Spinal cord (tissue), 10 donors: Measurements from ENCODE around the gene GRHPR. TPM values are rescaled to one million over a fixed set of nuclear protein-coding genes. Genes with fewer than 3 reads are reported as not detected.

Experiments
- DNase-seq, 6 donors: peaks; one replicate each; pipeline versions ENCODE4 v3.0.0 to v3.0.0-alpha.2; 2013 to 2015; ENCODE audit warnings: low spot score in 6 of 6, low read depth in 4 of 6
- H3K27ac ChIP-seq: one replicate; pipeline ENCODE4 v1.5.1; 2013; ENCODE audit warnings: low read depth, low read length, control low read depth
- H3K27me3 ChIP-seq: one replicate; pipeline ENCODE4 v1.6.1; 2013; ENCODE audit warnings: low read length; ENCODE audit not compliant: control insufficient read depth, insufficient read depth
- H3K36me3 ChIP-seq: one replicate; pipeline ENCODE4 v1.6.1; 2013; ENCODE audit warnings: low read length; ENCODE audit not compliant: control insufficient read depth, insufficient read depth
- H3K4me1 ChIP-seq: one replicate; pipeline ENCODE4 v1.6.1; 2013; ENCODE audit warnings: low read length; ENCODE audit not compliant: control insufficient read depth, insufficient read depth
- H3K4me3 ChIP-seq: one replicate; pipeline ENCODE4 v1.5.1; 2013; ENCODE audit warnings: low read depth, low read length, control low read depth
- H3K9me3 ChIP-seq: one replicate; pipeline ENCODE4 v1.6.1; 2013; ENCODE audit warnings: low read length; ENCODE audit not compliant: control insufficient read depth, insufficient read depth
- WGBS: methylation state at CpG from one replicate; pipeline ENCODE4 v1.1.5; 2013; ENCODE audit warnings: missing lambda C conversion rate; ENCODE audit not compliant: insufficient coverage; 5-methylcytosine and 5-hydroxymethylcytosine counted together
- polyA plus RNA-seq, 2 donors: library from polyadenylated mRNA; unstranded; fragments of 120-200 nt; gene quantifications; one replicate each; pipeline ENCODE4 v1.2.1, GENCODE V29; 2013; ENCODE audit not compliant: insufficient read length in 2 of 2
- total RNA-seq, 2 donors: library from RNA; depleted of rRNA in 1 of 2; stranded (reverse); fragments of 120-200 nt in 1 of 2; fragments of >200 nt in 1 of 2; gene quantifications; one replicate each; pipeline versions ENCODE4 v1.2.3 to v1.2.4, GENCODE V29; 2013 to 2014
- donor health status: healthy.

Gene GRHPR
- total and polyA plus RNA-seq, 4 donors = 68.6 to 157 (median 136) TPM

GRCh38 chr9:37452611-37453010 is 30.1 kb downstream of the GRHPR start:
- H3K36me3 ChIP-seq = peaks cover 9% of the 10 kb centered on the region
- H3K9me3 ChIP-seq = no peaks in the 10 kb centered on the region
- no peak for DNase-seq
- peaks cover 3% of the 10 kb centered on the region for H3K4me1 ChIP-seq
- no peak overlapping the region for H3K27ac ChIP-seq
- WGBS = no CpG with 5 or more reads among the region's 1 CpG
- H3K4me3 ChIP-seq = no peak overlapping the region
- H3K27me3 ChIP-seq = no peaks in the 10 kb centered on the region

DNA sequence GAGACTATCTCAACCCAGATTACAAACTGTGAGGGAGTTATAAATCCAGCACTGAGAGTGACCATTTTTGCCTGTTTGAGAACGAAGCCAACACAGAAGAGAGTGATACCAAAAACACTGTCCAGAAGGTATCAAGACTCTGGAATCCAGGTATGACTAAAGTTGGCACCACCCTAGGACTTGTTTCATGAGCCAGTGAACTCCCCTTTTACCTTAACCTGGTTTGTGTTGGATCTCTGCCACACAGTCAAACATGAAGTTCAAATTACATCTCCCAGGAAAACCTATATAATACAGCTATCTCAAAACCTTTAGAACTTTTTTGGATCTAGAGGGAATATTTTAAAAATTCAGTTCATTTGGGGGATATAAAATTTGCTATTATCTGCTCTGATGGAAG is 31.3 kb downstream of the GRHPR start:
- Histone ChIP-seq H3K36me3 (peaks cover 9% of the 10 kb centered on the region), H3K27ac (no peak overlapping the region), H3K27me3 (no peaks in the 10 kb centered on the region), H3K9me3 (no peaks in the 10 kb centered on the region), H3K4me3 (no peak overlapping the region), H3K4me1 (peaks cover 3% of the 10 kb centered on the region)
- no peak for DNase-seq
- WGBS = no CpG with 5 or more reads among the region's 1 CpG

DNA sequence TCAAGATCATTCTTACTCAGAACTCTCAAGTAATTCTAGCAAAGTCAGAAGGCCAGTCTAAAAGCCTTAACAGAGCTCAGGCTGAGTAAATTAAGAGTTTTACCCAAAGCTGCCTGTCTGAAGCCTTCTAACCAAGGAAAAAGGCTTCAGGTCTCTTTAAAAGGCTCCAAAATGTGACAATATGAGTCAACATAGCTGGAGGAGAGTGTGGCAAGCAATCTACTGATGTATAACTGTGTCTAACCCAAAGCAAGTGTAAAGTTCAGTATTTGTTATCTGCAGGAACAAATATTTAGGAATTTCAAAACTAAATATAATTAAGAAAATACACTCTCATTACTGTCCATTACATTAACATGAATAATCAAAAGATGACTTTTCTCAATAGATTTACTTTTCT is 31.7 kb downstream of the GRHPR start:
- Histone ChIP-seq H3K4me3 (no peak overlapping the region), H3K36me3 (peaks cover 8% of the 10 kb centered on the region), H3K27me3 (no peaks in the 10 kb centered on the region), H3K27ac (no peak overlapping the region), H3K9me3 (no peaks in the 10 kb centered on the region), H3K4me1 (peaks cover 3% of the 10 kb centered on the region)
- DNase-seq = no peak

DNA sequence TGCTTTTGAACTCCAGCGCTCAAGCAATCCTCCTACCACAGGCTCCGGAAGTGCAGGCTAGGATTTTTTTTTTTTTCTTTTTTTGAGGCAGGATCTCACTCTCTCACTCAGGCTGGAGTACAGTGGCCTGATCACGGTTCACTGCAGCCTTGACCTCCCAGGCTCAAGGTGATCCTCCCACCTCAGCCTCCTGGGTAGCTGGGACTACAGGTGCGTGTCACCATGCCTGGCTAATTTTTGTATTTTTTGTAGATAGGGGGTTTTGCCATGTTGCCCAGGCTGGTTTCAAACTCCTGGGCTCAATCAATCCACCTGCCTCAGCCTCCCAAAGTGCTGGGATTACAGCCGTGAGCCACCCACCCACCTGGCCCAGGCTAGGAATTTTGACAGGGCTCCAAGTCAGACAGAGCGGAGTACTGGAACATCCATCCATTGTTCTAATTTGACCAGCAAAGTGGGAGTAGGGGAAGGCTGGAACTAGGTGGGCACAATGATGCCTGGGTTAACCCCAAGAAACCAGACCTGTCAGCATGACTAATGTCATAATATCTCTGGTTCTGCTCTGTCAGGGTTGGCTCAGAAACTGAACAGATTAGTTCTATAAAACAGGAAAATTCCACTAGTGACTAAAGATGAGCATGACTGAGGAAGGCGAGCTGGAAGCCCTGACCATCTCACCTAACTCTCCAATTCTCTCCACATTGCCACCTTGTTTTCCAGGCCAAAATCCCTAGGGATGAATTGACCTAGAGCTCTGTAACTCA is 33.6 kb downstream of the GRHPR start:
- Histone ChIP-seq H3K4me1 (peaks cover 3% of the 10 kb centered on the region), H3K9me3 (no peaks in the 10 kb centered on the region), H3K36me3 (peaks cover 6% of the 10 kb centered on the region), H3K27ac (no peak overlapping the region), H3K27me3 (no peaks in the 10 kb centered on the region), H3K4me3 (no peak overlapping the region)
- 92% methylated on average over 2 of the region's 7 CpGs for WGBS
- DNase-seq = no peak

DNA sequence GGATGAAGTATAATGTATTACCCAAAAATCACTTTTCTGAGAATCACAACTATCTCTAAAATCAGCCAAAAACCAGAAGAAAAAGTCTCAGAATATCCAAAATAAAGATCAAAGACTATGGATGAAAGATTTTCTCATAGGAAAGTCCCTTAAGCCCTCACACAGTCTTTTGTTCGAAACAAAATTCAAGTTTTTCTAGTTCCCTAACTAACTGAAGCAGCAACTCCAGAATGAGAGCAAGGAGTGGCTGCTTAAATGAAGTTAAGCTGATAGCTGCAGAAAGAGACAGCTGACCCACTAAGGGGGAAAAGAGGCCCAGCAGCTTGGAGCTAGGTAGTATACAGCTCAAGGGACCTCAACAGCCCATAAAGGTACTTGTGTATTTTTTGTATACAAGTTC is 34.3 kb downstream of the GRHPR start:
- Histone ChIP-seq H3K4me1 (peaks cover 6% of the 10 kb centered on the region), H3K9me3 (no peaks in the 10 kb centered on the region), H3K4me3 (no peak overlapping the region), H3K36me3 (peaks cover 6% of the 10 kb centered on the region), H3K27ac (no peak overlapping the region), H3K27me3 (no peaks in the 10 kb centered on the region)
- WGBS = no CpG with 5 or more reads among the region's 1 CpG
- DNase-seq = no peak

GRCh38 chr9:37464006-37464405 is 41.5 kb downstream of the GRHPR start:
- no peak for DNase-seq
- Histone ChIP-seq H3K4me1 (peaks cover 19% of the 10 kb centered on the region), H3K9me3 (no peaks in the 10 kb centered on the region), H3K36me3 (peaks cover 2% of the 10 kb centered on the region), H3K27me3 (no peaks in the 10 kb centered on the region), H3K4me3 (peak overlapping the region; percentile 98), H3K27ac (peak overlapping the region; percentile 100)
- 11% methylated on average over 1 of the region's 3 CpGs for WGBS

GRCh38 chr9:37464426-37465248 is 42.1 kb downstream of the GRHPR start:
- Histone ChIP-seq H3K4me3 (peak overlapping the region; percentile 98), H3K9me3 (no peaks in the 10 kb centered on the region), H3K36me3 (peaks cover 2% of the 10 kb centered on the region), H3K27me3 (no peaks in the 10 kb centered on the region), H3K27ac (peak overlapping the region; percentile 100), H3K4me1 (peaks cover 19% of the 10 kb centered on the region)
- WGBS = under 1% methylated on average over 44 of the region's 47 CpGs
- DNase-seq = peak in 4 of 6 donors; percentile 19 to 64 (median 56)

- H3K27ac ChIP-seq = peak within 1 kb of the TSS; percentile 100
- H3K4me3 ChIP-seq = peak within 1 kb of the TSS; percentile 98
- no peaks in the 10 kb centered on the region for H3K27me3 ChIP-seq
- no peaks in the 10 kb centered on the region for H3K36me3 ChIP-seq
- WGBS = 0% methylated on average over 37 of the region's 52 CpGs
- peak; percentile 97 to 100 (median 99) for DNase-seq
- no peaks in the 10 kb centered on the region for H3K9me3 ChIP-seq
- peaks cover 19% of the 10 kb centered on the region for H3K4me1 ChIP-seq
Observed at GRCh38 chr9:37465249-37466036, 42.9 kb downstream of the GRHPR start, which contains the start of gene ZBTB5. ZBTB5 (minus strand) TSS chr9:37465450; CDS start chr9:37442551, 22,899 bp downstream.

DNA sequence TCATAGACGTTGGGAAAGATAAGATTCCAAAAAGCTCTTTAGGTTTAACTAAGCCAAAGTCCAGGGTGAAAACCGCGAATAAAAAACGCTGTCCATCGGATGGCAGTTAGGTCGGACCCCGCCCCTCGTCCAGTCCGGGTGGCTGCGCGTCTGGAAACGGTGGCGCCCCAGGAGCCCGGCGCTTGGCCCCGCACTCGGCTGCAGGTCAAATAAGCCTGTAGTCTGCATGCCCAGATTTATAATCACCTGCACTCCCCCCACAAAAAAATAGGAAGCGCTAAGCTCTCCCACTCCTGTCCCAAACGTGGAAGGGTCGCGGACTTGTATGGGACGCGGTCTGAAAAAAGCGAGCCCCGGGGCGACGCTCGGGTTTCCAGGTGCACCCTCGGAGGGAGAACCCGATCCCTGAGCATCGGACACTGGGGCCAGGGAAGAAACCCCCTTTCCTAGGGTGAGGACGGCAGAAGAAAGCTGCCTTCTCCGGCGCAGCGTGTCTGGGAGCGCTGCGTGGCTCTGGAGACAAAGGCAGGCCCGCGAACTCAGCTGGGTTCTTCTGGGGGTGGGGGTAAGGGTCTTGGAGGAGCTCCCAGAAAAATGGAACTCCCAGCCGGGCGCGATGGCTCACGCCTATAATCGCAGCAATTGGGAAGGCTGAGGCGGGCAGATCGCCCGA is 43.7 kb downstream of the GRHPR start:
- no peaks in the 10 kb centered on the region for H3K9me3 ChIP-seq
- under 1% methylated on average over 46 of the region's 47 CpGs for WGBS
- peak overlapping the region; percentile 98 for H3K4me3 ChIP-seq
- H3K36me3 ChIP-seq = no peaks in the 10 kb centered on the region
- peak overlapping the region; percentile 100 for H3K27ac ChIP-seq
- peak; percentile 19 to 95 (median 64) for DNase-seq
- peaks cover 19% of the 10 kb centered on the region for H3K4me1 ChIP-seq
- no peaks in the 10 kb centered on the region for H3K27me3 ChIP-seq
